ENCODE results near the gene KDM5A. TPM values are rescaled to one million over a fixed set of nuclear protein-coding genes. Genes with fewer than 3 reads are reported as not detected.
"Not testable (repeated sequence)": the region's sequence is repeated elsewhere in the genome, so short reads cannot be mapped to it uniquely, and the experiment has no call there.

KDM5A gene
- 10 to 100 TPM; 24.4 to 67.6 TPM for total RNA-seq

DNA sequence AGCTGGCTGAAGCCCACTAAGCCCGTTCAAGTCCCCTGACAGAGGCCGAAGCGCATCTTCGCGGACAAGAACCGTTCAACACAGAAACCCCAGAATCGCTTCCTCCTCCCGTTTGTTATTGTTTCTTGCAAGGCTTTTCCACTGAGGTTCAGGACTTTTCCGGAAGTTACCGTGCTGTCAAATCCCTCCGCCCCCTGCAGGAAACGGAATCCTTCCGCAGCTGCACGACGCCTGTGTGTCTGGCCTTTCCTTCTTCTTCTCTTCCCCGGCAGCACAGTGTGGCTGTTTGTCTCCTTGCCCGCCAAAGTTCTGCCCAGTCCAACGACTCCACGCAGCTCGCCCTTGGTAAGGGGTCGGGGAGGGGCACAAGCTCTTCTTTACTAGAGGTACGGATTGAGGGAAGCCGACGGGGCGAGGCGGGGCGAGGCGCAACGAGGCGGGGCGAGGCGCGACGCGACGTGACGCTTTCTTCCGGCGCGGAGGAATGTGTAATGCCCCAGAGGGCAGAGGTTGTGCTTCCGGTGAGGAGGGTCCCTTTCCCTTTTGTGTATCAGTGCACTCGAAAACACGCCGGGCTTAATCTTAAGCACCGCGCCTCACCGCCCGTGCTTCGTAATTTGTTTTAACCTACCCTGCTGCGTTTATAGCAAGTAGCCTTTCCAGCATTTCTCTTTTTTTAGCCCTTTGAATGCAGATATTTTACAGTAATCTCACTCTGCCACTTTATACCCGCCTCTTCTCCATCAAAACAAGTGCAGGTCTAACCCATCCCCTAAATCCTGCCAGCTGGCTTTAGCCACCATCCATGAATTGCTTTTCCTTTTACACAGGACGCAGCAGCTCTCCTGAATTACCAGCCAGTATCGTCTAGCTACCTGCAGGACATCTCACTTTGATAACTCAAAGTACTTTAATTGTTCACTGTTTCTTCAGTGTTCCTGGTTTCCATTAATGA lies at the start of gene KDM5A:
TSS of gene KDM5A (minus strand) at position 179 of the 955 bp plus-strand sequence. CDS start 229 bp downstream, outside the sequence.
- intact Hi-C loops (cut with DNase I), result no loop called here
- peak; percentile 87 to 92 (median 90) for DNase-seq
- Histone ChIP-seq H3K27me3 (no peaks in the 10 kb centered on the region), H3K9me3 (no peaks in the 10 kb centered on the region), H3K36me3 (replicated peaks in 1 of 2; ENCODE audit: insufficient read depth in 1 of 2, low read depth in 2 of 2) (peaks cover 0 to 3% of the 10 kb centered on the region in 2 donors), H3K4me3 (peak within 1 kb of the TSS; percentile 57 to 94), H3K4me1 (peaks cover 34% of the 10 kb centered on the region), H3K27ac (peak within 1 kb of the TSS; percentile 75 to 93 (median 86))
- ATAC-seq, result peak; percentile 99
- TF ChIP-seq, protein P1, sequence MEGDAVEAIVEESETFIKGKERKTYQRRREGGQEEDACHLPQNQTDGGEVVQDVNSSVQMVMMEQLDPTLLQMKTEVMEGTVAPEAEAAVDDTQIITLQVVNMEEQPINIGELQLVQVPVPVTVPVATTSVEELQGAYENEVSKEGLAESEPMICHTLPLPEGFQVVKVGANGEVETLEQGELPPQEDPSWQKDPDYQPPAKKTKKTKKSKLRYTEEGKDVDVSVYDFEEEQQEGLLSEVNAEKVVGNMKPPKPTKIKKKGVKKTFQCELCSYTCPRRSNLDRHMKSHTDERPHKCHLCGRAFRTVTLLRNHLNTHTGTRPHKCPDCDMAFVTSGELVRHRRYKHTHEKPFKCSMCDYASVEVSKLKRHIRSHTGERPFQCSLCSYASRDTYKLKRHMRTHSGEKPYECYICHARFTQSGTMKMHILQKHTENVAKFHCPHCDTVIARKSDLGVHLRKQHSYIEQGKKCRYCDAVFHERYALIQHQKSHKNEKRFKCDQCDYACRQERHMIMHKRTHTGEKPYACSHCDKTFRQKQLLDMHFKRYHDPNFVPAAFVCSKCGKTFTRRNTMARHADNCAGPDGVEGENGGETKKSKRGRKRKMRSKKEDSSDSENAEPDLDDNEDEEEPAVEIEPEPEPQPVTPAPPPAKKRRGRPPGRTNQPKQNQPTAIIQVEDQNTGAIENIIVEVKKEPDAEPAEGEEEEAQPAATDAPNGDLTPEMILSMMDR (IDR thresholded peaks at IDR 0.05), result peak in 4 of 7 experiments; percentile 5 to 26 (median 16)
- TF ChIP-seq POLR2A (IDR thresholded peaks at IDR 0.05), result peak in 2 of 3 donors; percentile 75 to 76
- WGBS, 2 donors, result 1 to 2% methylated on average over 36 to 45 of the region's 53 CpGs

DNA sequence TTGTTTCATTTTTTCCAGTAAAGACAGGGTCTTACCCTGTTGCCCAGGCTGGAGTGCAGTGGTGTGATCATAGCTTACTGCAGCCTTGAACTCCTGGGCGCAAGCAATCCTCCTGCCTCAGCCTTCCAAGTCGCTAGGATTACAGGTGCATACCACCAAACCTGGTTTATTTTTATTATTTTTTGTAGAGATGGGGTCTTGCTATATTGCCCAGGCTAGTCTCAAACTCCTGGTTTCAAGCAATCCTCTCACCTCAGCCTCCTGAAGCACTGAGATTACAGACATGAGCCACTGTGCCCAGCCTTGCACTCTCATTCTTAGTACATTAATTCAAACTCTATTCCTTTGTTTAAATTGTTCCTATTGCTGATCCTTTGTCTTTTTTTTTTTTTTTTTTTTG lies 46.6 kb upstream of the KDM5A start:
- 91 to 92% methylated on average over 2 of the region's 2 CpGs for WGBS, 2 donors
- H3K4me3 ChIP-seq; ATAC-seq; H3K36me3 ChIP-seq (replicated peaks in 1 of 2; ENCODE audit: insufficient read depth in 1 of 2, low read depth in 2 of 2); H3K27ac ChIP-seq; H3K4me1 ChIP-seq; DNase-seq; H3K9me3 ChIP-seq; intact Hi-C loops (cut with DNase I); H3K27me3 ChIP-seq: not testable (repeated sequence)

DNA sequence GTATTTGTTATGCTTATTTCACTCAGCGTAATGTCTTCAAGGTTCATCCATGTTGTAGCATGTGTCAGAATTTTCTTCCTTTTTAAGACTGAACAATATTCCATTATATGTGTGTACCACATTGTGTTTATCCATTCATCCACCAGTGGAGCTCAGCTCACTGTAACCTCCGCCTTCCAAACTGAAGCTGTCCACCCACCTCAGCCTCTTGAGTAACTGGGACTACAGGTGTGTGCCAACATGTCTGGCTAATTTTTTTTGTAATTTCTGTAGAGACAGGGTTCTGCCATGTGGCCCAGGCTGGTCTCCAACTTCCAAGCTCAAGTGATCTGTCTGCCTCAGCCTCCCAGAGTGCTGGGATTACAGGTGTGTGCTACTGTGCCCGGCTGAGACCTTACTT lies 33.4 kb upstream of the KDM5A start:
- WGBS, 2 donors, result 84 to 90% methylated on average over 3 of the region's 3 CpGs
- no peaks in the 10 kb centered on the region for H3K9me3 ChIP-seq
- H3K36me3 ChIP-seq (replicated peaks in 1 of 2; ENCODE audit: insufficient read depth in 1 of 2, low read depth in 2 of 2), result no peaks in the 10 kb centered on the region
- TF ChIP-seq POLR2A (IDR thresholded peaks at IDR 0.05), result no peak
- TF ChIP-seq, protein P1 (IDR thresholded peaks at IDR 0.05), result no peak
- ATAC-seq (no peak), DNase-seq (no peak)
- no peaks in the 10 kb centered on the region for H3K27me3 ChIP-seq
- H3K4me3 ChIP-seq, result no peak overlapping the region
- no peaks in the 10 kb centered on the region for H3K4me1 ChIP-seq
- H3K27ac ChIP-seq, result no peak overlapping the region
- intact Hi-C loops (cut with DNase I), result no loop called here

DNA sequence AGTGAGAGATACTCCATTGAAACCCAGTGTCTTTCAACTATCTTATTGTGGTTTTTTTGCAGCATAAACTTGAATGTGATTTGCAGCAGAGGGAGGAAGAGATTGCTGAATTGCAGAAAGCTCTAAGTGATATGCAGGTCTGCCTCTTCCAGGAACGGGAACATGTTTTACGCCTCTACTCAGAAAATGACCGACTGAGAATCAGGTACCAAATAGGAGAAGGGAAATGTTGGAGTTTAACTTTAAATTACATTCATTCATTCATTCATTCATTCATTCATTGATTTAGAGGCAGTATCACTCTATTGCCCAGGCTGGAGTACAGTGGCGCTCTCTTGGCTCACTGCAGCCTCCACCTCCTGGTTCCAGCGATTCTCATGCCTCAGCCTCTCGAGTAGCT lies 29.3 kb upstream of the KDM5A start:
- Histone ChIP-seq H3K9me3 (no peaks in the 10 kb centered on the region), H3K27me3 (no peaks in the 10 kb centered on the region), H3K36me3 (replicated peaks in 1 of 2; ENCODE audit: insufficient read depth in 1 of 2, low read depth in 2 of 2) (peaks cover 0 to 3% of the 10 kb centered on the region in 2 donors), H3K27ac (no peak overlapping the region), H3K4me3 (no peak overlapping the region), H3K4me1 (no peaks in the 10 kb centered on the region)
- no peak for ATAC-seq
- intact Hi-C loops (cut with DNase I), result no loop called here
- 96 to 97% methylated on average over 6 of the region's 6 CpGs for WGBS, 2 donors
- no peak for DNase-seq
- no peak for TF ChIP-seq POLR2A (IDR thresholded peaks at IDR 0.05)
- TF ChIP-seq, protein P1 (IDR thresholded peaks at IDR 0.05), result no peak

DNA sequence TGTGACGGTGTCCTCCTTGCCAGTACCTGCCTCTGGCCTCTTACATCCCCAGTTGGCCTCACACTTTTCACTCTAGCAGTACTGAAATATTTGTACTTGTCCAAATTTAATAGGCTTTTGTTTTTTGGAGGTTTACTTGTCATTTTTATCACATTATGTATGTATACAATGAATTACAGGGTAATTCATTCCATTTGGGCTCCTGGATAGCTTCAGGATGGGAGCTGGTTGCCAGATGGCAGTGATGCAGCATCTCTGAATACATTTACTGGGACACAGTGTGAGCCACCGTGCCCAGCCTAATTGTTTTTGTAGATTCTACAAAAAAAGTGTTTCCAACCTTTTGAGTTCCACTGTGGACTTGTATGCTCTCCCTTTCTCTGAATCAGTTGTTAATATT lies 25.7 kb upstream of the KDM5A start:
- ATAC-seq (no peak), DNase-seq (no peak)
- no peak overlapping the region for H3K27ac ChIP-seq
- intact Hi-C loops (cut with DNase I), result no loop called here
- WGBS, 2 donors, result 82 to 86% methylated on average over 2 of the region's 2 CpGs
- H3K9me3 ChIP-seq, result no peaks in the 10 kb centered on the region
- H3K4me3 ChIP-seq, result no peak overlapping the region
- H3K4me1 ChIP-seq, result no peaks in the 10 kb centered on the region
- peaks cover 0 to 3% of the 10 kb centered on the region in 2 donors for H3K36me3 ChIP-seq (replicated peaks in 1 of 2; ENCODE audit: insufficient read depth in 1 of 2, low read depth in 2 of 2)
- no peak for TF ChIP-seq POLR2A (IDR thresholded peaks at IDR 0.05)
- TF ChIP-seq, protein P1 (IDR thresholded peaks at IDR 0.05), result no peak
- no peaks in the 10 kb centered on the region for H3K27me3 ChIP-seq
